BLaER1 (cell line): ENCODE measurements around the gene MAP3K4.

Experiments
- H3K27ac ChIP-seq: shearing (Covaris generic); formaldehyde crosslinking; 2 replicates; pipeline ENCODE4 v1.8.1; 2022
- H3K27me3 ChIP-seq: shearing (Covaris generic); formaldehyde crosslinking; 2 replicates; pipeline ENCODE4 v1.8.1; 2022
- H3K36me3 ChIP-seq: shearing (Covaris generic); formaldehyde crosslinking; 2 replicates; pipeline ENCODE4 v1.8.1; 2022
- H3K4me1 ChIP-seq: shearing (Covaris generic); formaldehyde crosslinking; 2 replicates; pipeline ENCODE4 v1.8.1; 2022
- H3K4me2 ChIP-seq: shearing (Covaris generic); formaldehyde crosslinking; 2 replicates; pipeline ENCODE4 v1.8.1; 2022
- H3K4me3 ChIP-seq: shearing (Covaris generic); formaldehyde crosslinking; 2 replicates; pipeline ENCODE4 v1.8.1; 2022
- H3K9ac ChIP-seq: shearing (Covaris generic); formaldehyde crosslinking; 2 replicates; pipeline ENCODE4 v1.8.1; 2022
- H3K9me3 ChIP-seq: shearing (Covaris generic); formaldehyde crosslinking; 2 replicates; pipeline ENCODE4 v1.8.1; 2022
- H4K20me1 ChIP-seq: shearing (Covaris generic); formaldehyde crosslinking; 2 replicates; pipeline ENCODE4 v1.8.1; 2022
- Cebpa-rat ChIP-seq: shearing (Covaris generic); IDR thresholded peaks from 2 replicates; pipeline ENCODE4 v1.8.1; 2022

Gene MAP3K4

GRCh38 chr6:161074496-161075121 lies 83.0 kb downstream of the MAP3K4 start:
- no peak overlapping the region for H3K9ac ChIP-seq
- 0 out of 2 replicates have a peak, but pooled peaks cover 3% of the 10 kb centered on the region for H4K20me1 ChIP-seq
- no peak overlapping the region for H3K4me3 ChIP-seq
- H3K27ac ChIP-seq: no peak overlapping the region
- TF ChIP-seq Cebpa-rat: no peak
- H3K36me3 ChIP-seq: peaks cover 88% of the 10 kb centered on the region
- no peaks in the 10 kb centered on the region for H3K9me3 ChIP-seq
- H3K4me1 ChIP-seq: peaks cover 10% of the 10 kb centered on the region; the same call in 1 of the 2 replicates
- no peaks in the 10 kb centered on the region for H3K27me3 ChIP-seq
- H3K4me2 ChIP-seq: no peak overlapping the region

- no peaks in the 10 kb centered on the region; the same call in 1 of the 2 replicates for H4K20me1 ChIP-seq
- peaks cover 92% of the 10 kb centered on the region for H3K36me3 ChIP-seq
- no peak overlapping the region for H3K27ac ChIP-seq
- H3K4me2 ChIP-seq: no peak overlapping the region
- H3K4me1 ChIP-seq: peaks cover 10% of the 10 kb centered on the region
- no peak overlapping the region for H3K4me3 ChIP-seq
- no peak overlapping the region for H3K9ac ChIP-seq
- no peak for TF ChIP-seq Cebpa-rat
- H3K9me3 ChIP-seq: no peaks in the 10 kb centered on the region
- H3K27me3 ChIP-seq: no peaks in the 10 kb centered on the region
Observed at GRCh38 chr6:161076181-161076677, 84.7 kb downstream of the MAP3K4 start.

DNA sequence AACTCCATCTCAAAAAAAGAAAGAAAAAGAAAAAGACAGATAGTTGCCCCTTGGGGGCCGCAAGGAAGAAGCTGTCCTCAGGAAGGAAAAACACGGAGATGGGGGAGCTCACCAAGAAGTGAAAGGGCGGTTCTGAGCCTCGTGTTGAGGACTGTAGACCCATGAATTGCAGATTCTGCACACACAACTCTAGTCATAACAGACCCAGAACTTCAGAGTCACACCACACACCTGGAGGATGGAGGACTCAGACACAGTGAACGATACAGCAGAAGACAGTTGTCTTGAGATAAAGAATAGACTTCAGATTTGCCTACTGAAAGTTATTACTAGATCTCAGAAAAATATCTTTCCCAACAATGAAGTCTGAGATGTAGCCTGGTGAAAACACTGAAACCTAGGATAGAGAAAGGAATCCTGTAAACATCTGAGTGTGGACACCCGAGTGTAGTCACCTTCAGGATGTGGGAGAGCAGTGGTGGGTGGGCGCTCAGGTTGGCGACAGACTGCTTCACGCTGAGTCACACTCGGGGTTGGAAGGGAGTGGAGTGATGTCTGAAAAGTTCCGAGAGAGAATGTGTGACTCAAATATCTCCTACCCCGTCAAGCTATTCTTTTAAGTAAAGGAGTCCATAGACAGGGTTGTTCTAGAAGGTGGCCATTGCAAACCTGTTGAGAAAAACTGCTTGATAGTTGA lies 88.1 kb downstream of the MAP3K4 start:
- Histone ChIP-seq H3K9ac (no peak overlapping the region), H3K36me3 (peaks cover 99% of the 10 kb centered on the region), H3K4me2 (no peak overlapping the region), H3K27ac (no peak overlapping the region), H3K4me1 (peaks cover 26% of the 10 kb centered on the region), H4K20me1 (peaks cover 8% of the 10 kb centered on the region; the same call in 1 of the 2 replicates), H3K27me3 (no peaks in the 10 kb centered on the region), H3K4me3 (no peak overlapping the region), H3K9me3 (no peaks in the 10 kb centered on the region)
- no peak for TF ChIP-seq Cebpa-rat

- H3K36me3 ChIP-seq: peaks cover 99% of the 10 kb centered on the region
Observed at GRCh38 chr6:161080263-161080970, 88.8 kb downstream of the MAP3K4 start.

DNA sequence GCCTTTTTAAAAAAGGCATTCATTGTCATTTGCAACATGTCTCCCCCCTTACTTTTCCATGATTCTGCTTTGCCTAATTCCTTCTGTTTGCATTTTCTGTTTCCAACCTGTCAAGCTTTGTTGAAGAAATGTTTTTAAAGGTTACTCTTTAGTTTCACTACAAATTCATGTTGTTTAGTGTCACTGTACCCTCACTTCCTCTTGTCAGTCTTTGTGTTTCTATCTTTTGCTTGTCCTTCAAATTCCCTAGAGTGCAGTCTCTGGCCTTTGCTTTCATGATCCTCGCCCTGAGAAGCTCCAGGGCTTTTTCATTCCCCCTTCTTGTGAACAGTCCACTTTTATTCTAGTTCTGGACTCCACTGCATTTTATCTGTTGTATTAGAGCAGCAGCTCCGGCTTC lies 90.6 kb downstream of the MAP3K4 start:
- H4K20me1 ChIP-seq: peaks cover 8% of the 10 kb centered on the region; the same call in 1 of the 2 replicates
- H3K4me2 ChIP-seq: peak overlapping the region; percentile 35
- H3K36me3 ChIP-seq: peaks cover 100% of the 10 kb centered on the region
- peak overlapping the region; percentile 5; the same call in 1 of the 2 replicates for H3K27ac ChIP-seq
- peak overlapping the region; percentile 33; the same call in 1 of the 2 replicates for H3K9ac ChIP-seq
- H3K9me3 ChIP-seq: no peaks in the 10 kb centered on the region
- H3K4me3 ChIP-seq: no peak overlapping the region
- H3K4me1 ChIP-seq: peaks cover 26% of the 10 kb centered on the region
- TF ChIP-seq Cebpa-rat: no peak
- H3K27me3 ChIP-seq: no peaks in the 10 kb centered on the region

More at GRCh38 chr6:161080263-161080970, 88.8 kb downstream of the MAP3K4 start:
- Histone ChIP-seq H3K4me3 (no peak overlapping the region), H3K27me3 (no peaks in the 10 kb centered on the region), H3K4me1 (peaks cover 26% of the 10 kb centered on the region), H3K27ac (no peak overlapping the region), H4K20me1 (peaks cover 8% of the 10 kb centered on the region; the same call in 1 of the 2 replicates), H3K4me2 (no peak overlapping the region), H3K9me3 (no peaks in the 10 kb centered on the region), H3K9ac (no peak overlapping the region)
- TF ChIP-seq Cebpa-rat: no peak

DNA sequence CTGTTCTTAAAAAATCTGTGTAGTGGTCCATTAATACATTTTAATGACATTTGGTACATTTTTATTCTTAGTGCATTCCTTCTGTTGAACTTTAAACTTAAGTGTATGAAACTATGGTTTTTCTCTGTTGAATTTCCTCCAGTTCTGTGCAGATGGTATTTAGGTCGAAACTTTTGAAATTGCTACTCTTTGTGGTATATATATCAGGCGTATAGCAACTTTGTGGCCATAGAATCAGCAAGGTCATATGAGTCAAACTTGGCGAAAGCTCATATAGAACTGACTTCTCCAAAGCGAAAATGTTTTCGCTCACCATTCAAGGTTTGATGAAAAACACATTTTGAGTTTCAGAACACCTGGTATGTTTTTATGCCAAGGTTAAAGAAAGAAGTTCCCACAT lies 93.7 kb downstream of the MAP3K4 start:
- H3K4me1 ChIP-seq: peaks cover 16% of the 10 kb centered on the region
- no peak overlapping the region for H3K4me3 ChIP-seq
- H3K27ac ChIP-seq: no peak overlapping the region
- no peaks in the 10 kb centered on the region for H3K27me3 ChIP-seq
- H3K9me3 ChIP-seq: no peaks in the 10 kb centered on the region
- peaks cover 17% of the 10 kb centered on the region for H4K20me1 ChIP-seq
- H3K4me2 ChIP-seq: no peak overlapping the region
- TF ChIP-seq Cebpa-rat: no peak
- H3K9ac ChIP-seq: no peak overlapping the region
- peaks cover 100% of the 10 kb centered on the region for H3K36me3 ChIP-seq

GRCh38 chr6:161088676-161089328 lies 97.2 kb downstream of the MAP3K4 start:
- no peak for TF ChIP-seq Cebpa-rat
- H3K4me3 ChIP-seq: no peak overlapping the region
- H3K4me2 ChIP-seq: no peak overlapping the region
- H3K27ac ChIP-seq: no peak overlapping the region
- H3K36me3 ChIP-seq: peaks cover 95% of the 10 kb centered on the region
- no peaks in the 10 kb centered on the region for H3K9me3 ChIP-seq
- H3K9ac ChIP-seq: no peak overlapping the region
- H3K4me1 ChIP-seq: no peaks in the 10 kb centered on the region
- peaks cover 10% of the 10 kb centered on the region; the same call in 1 of the 2 replicates for H4K20me1 ChIP-seq
- H3K27me3 ChIP-seq: no peaks in the 10 kb centered on the region

DNA sequence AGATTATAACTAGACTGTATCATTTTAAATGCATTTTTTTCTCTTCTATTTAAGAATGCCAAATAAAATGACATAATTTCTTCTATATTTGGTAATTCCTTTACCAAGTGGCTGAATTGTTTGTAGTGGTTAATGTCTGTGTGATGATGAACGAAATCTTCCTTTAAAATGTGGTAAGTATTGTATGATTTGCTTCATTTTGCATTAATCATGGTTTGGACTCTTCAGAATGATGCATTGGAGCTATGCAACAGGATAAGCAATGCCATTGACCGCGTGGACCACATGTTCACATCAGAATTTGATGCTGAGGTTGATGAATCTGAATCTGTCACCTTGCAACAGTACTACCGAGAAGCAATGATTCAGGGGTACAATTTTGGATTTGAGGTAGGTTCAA lies 99.6 kb downstream of the MAP3K4 start:
- no peak for TF ChIP-seq Cebpa-rat
- H3K4me2 ChIP-seq: no peak overlapping the region

DNA sequence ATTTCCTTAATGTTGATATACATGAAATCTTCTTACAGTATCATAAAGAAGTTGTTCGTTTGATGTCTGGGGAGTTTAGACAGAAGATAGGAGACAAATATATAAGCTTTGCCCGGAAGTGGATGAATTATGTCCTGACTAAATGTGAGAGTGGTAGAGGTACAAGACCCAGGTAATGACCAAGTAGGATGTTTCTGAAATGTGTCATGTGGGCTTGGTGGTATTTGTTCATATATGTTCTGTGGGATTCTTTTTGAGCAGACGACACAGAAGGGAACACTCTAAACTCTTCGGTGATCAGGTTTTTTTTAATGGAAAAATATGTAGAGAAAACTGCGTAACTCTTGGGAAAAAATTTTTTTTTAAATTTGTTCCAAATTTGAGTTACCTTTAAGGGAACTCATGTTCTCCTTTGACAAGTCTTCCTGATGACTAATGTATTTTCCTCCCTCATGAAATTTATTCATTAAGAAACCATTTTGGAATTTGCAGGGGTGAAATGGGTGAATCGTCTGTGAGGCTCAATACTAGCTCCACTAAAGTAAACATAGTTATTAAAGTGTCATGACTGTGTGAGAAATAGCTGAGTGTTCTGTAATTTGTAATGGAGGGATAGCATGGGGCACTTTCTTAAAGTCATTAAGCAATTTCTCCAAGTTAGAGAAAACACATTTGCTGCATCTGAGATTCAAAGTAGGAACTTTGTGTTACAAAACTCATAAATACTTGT lies 100.6 kb downstream of the MAP3K4 start:
- H3K4me1 ChIP-seq: no peaks in the 10 kb centered on the region
- H3K4me2 ChIP-seq: no peak overlapping the region
- TF ChIP-seq Cebpa-rat: no peak
- peaks cover 10% of the 10 kb centered on the region; the same call in 1 of the 2 replicates for H4K20me1 ChIP-seq
- H3K9me3 ChIP-seq: no peaks in the 10 kb centered on the region
- no peak overlapping the region for H3K27ac ChIP-seq
- H3K27me3 ChIP-seq: no peaks in the 10 kb centered on the region
- peaks cover 82% of the 10 kb centered on the region for H3K36me3 ChIP-seq
- no peak overlapping the region for H3K4me3 ChIP-seq
- H3K9ac ChIP-seq: no peak overlapping the region

More for the DNA sequence above, 99.6 kb downstream of the MAP3K4 start:
- Histone ChIP-seq H3K9me3 (no peaks in the 10 kb centered on the region), H4K20me1 (peaks cover 10% of the 10 kb centered on the region; the same call in 1 of the 2 replicates), H3K27me3 (no peaks in the 10 kb centered on the region), H3K4me3 (no peak overlapping the region), H3K4me1 (no peaks in the 10 kb centered on the region), H3K9ac (no peak overlapping the region), H3K36me3 (peaks cover 84% of the 10 kb centered on the region), H3K27ac (no peak overlapping the region)
